Activated naive CD8-positive, alpha-beta T cell treated with anti-CD3 and anti-CD28 coated beads for 36 hours (primary cell): Measurements from ENCODE around the gene TGFBR2. TPM values are rescaled to one million over a fixed set of nuclear protein-coding genes. Genes with fewer than 3 reads are reported as not detected.

Experiments
- DNase-seq: peaks from one replicate; pipeline ENCODE4 v3.0.0; 2021
- H3K27ac Mint-ChIP-seq: one replicate; pipeline ENCODE4 v1.8.0; 2022; ENCODE audit warnings: mild to moderate bottlenecking, moderate library complexity, mixed read lengths
- H3K27me3 Mint-ChIP-seq: one replicate; pipeline ENCODE4 v1.8.0; 2022; ENCODE audit warnings: mild to moderate bottlenecking, mixed read lengths
- H3K36me3 Mint-ChIP-seq: one replicate; pipeline ENCODE4 v1.8.0; 2021; ENCODE audit warnings: mild to moderate bottlenecking, mixed read lengths
- H3K4me1 Mint-ChIP-seq: one replicate; pipeline ENCODE4 v1.8.0; 2021; ENCODE audit warnings: mixed read lengths
- H3K4me3 Mint-ChIP-seq: one replicate; pipeline ENCODE4 v1.8.0; 2022; ENCODE audit warnings: mild to moderate bottlenecking, moderate library complexity, mixed read lengths
- H3K9me3 Mint-ChIP-seq: one replicate; pipeline ENCODE4 v1.8.0; 2022; ENCODE audit warnings: mixed read lengths
- total RNA-seq, 2 experiments: library from RNA; stranded (reverse); gene quantifications; one replicate each; pipeline ENCODE4 v1.2.3, GENCODE V29; 2021

TGFBR2 gene
- total RNA-seq, 2 experiments from 2014 or later = 64.1 to 65.1 TPM

DNA sequence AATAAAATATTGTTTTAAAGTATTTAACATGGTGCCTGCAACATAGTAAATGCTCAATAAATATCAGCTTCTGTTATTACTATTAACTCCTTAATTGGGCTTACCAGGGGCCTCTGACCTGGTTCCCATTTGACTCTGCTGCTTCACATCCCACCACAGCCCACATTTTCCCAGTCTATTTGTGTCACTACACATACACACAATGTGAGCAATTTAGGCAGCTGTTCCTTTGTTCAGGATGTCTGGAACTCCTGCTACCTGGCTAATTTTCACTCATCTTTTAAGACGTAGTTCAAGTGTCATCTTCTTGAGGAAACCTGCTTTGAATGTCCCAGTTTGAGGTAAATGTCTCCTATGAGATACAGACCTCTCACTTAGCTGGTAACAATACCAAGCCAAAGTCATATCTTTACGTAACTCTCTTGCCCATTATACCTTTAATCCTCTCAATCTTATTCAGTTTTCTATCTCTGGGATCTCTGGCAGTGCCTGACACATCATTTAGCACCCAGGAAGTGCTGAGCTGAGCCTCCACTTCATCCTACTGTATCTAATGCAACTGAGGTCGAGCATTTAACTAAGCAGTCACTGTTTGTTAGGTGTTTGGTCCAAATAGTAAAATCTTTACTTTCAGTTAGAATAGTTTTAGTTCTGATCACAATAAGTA is 4.4 kb downstream of the TGFBR2 start:
- H3K4me1 Mint-ChIP-seq = peaks cover 55% of the 10 kb centered on the region
- no peak for DNase-seq
- H3K4me3 Mint-ChIP-seq = peak overlapping the region; percentile 96
- H3K36me3 Mint-ChIP-seq = peaks cover 75% of the 10 kb centered on the region
- H3K9me3 Mint-ChIP-seq = no peaks in the 10 kb centered on the region
- H3K27ac Mint-ChIP-seq = peak overlapping the region; percentile 88
- no peaks in the 10 kb centered on the region for H3K27me3 Mint-ChIP-seq

DNA sequence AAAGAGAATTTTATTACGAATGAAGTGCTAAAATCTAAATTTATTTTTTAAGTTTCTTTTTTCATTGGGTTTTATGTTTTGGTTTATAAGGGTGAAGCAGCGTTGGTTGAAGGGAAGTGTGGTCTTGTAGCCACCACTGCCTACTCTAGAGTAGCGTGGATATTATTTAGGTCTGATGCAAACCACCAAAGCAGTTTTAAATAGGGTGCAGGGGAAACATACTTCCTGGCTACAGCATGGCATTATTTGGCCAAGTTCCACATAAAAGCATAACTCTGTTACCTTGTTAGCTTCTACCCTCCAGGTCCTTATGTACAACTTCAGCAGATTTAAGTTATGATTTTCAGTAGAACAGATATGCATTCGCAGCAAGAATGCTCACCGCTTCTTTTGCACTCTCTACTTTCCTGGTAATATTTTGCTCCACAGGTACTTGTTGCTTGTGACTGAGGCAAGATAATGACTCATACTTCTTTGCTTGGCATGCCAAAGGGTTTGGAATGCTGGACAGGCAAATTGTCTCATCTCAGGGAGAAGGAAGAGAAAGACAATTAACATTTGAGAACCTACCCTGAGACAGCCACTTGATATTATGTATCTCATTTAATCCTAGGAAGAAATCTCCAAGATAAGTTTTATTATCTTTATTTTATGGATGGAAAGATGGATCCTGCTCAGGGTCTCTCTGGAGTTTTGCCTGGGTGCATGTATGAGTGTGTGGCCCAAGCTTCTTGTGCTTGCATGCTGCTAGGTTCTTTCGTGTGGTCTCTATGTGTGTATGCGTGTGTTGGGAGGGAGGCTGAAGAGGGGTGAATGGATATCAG is 5.4 kb downstream of the TGFBR2 start:
- Mint-ChIP-seq H3K27me3 (no peaks in the 10 kb centered on the region), H3K4me1 (peaks cover 59% of the 10 kb centered on the region), H3K36me3 (peaks cover 84% of the 10 kb centered on the region), H3K4me3 (peak overlapping the region; percentile 96), H3K27ac (peak overlapping the region; percentile 88), H3K9me3 (no peaks in the 10 kb centered on the region)
- DNase-seq = no peak

DNA sequence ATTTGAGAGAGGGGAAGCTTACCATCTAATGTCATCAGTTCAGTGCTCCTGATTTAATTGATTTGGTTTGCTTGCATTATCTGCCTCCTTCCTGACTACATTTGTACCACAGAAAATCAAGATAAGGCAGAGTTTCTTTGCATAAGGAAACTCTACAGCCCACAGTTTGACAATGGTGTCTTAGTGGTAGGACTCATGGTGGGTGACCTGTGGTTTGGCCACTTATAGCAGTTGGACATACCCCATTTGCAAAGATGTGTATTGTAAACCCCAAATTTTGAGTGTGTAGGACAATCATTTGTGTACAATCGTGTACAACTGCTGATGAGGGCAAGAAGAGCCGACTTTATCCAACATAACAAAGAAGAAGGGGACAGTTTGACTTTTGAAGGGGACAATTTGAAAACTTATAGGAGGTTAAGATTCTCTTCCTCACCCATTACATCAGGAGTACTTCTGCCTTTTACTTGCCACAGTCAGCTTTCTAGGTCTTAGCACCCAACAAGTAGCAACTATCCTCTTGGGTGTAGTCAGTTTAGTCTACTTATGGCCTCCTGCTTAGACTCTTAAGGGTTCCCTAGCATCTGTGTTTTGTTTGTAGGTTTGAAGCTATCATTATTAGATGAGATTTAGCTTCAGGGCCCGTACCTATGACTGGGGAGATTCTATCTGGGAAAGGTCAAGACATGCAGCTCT is 6.2 kb downstream of the TGFBR2 start:
- Mint-ChIP-seq H3K36me3 (peaks cover 87% of the 10 kb centered on the region), H3K9me3 (no peaks in the 10 kb centered on the region), H3K4me1 (peaks cover 65% of the 10 kb centered on the region), H3K4me3 (peak overlapping the region; percentile 96), H3K27me3 (no peaks in the 10 kb centered on the region), H3K27ac (peak overlapping the region; percentile 88)
- DNase-seq = no peak

DNA sequence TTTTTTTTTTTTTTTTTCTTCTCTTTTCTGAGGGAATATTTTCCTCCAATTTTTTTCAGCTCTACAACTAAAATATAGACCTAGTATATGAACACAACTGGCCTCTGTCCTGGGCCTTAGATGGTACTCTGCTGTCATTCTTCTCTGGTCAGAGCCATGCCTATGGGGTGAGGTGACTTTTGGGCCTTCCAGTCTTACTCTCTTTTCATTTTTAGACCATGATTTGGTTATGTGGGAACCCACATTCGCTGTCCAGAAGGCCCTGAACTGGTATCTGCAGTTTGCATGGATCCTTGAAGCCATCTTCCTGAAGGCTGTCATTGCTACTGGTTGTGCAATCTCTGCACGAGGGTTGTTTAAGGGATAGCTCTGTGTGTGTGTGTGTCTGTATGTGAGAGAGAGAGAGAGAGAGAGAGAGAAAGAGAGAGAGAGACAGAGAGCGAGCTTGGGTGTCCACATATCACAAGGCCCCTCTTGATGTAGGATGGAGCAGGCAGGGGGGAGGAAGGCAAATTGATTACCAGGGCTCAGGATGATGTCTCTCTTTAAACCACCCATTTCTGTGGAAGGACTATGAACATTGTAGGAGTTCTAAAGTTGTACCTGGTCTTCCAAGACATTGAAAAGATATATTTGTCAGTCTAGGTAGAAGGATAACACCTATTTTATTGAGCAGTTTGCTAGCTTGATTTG is 6.9 kb downstream of the TGFBR2 start:
- DNase-seq = no peak
- Mint-ChIP-seq H3K4me1 (peaks cover 72% of the 10 kb centered on the region), H3K27me3 (no peaks in the 10 kb centered on the region), H3K4me3 (peak overlapping the region; percentile 96), H3K36me3 (peaks cover 88% of the 10 kb centered on the region), H3K27ac (peak overlapping the region; percentile 88), H3K9me3 (no peaks in the 10 kb centered on the region)

DNA sequence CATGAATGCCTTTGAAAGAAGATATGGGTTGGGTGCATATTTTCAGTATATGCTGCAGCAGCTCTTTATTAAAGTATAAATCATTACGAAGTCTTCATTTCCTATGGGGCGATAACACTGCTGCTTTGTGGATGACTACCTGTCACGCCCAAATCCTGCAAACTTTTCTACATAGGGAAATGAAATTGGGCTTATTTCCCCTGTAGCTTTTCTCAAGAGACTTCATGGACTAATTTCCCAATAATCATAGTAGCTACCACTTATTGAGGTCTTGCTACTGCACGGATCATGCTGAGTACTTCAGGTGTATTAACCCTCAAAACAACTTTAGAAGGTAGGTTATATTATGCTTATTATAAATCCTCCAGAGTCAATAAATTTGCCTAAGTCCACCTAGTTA is 8.0 kb downstream of the TGFBR2 start:
- DNase-seq = no peak
- Mint-ChIP-seq H3K27ac (peak overlapping the region; percentile 88), H3K36me3 (peaks cover 88% of the 10 kb centered on the region), H3K4me1 (peaks cover 81% of the 10 kb centered on the region), H3K27me3 (no peaks in the 10 kb centered on the region), H3K9me3 (no peaks in the 10 kb centered on the region), H3K4me3 (peak overlapping the region; percentile 96)

DNA sequence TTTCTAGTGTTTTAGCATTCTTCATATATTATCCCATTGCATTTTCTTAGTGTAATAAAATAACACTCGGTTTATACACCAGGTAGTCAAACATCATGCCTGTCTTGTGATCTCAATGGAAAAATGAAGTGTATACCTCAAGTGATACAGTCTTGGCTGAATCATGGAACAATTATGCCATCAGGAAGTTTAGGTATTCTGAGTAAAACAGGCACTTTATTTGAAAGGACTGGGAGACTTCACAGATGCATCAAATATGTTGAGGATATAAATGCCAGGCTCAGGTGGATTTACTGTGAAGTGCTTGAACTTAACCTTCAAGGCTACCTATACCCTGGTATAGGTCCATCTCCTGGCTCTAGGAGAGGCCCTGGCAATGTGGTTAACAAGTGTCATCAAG is 8.5 kb downstream of the TGFBR2 start:
- H3K9me3 Mint-ChIP-seq = peaks cover 3% of the 10 kb centered on the region
- H3K36me3 Mint-ChIP-seq = peaks cover 88% of the 10 kb centered on the region
- DNase-seq = no peak
- peak overlapping the region; percentile 88 for H3K27ac Mint-ChIP-seq
- peak overlapping the region; percentile 96 for H3K4me3 Mint-ChIP-seq
- peaks cover 81% of the 10 kb centered on the region for H3K4me1 Mint-ChIP-seq
- H3K27me3 Mint-ChIP-seq = no peaks in the 10 kb centered on the region

DNA sequence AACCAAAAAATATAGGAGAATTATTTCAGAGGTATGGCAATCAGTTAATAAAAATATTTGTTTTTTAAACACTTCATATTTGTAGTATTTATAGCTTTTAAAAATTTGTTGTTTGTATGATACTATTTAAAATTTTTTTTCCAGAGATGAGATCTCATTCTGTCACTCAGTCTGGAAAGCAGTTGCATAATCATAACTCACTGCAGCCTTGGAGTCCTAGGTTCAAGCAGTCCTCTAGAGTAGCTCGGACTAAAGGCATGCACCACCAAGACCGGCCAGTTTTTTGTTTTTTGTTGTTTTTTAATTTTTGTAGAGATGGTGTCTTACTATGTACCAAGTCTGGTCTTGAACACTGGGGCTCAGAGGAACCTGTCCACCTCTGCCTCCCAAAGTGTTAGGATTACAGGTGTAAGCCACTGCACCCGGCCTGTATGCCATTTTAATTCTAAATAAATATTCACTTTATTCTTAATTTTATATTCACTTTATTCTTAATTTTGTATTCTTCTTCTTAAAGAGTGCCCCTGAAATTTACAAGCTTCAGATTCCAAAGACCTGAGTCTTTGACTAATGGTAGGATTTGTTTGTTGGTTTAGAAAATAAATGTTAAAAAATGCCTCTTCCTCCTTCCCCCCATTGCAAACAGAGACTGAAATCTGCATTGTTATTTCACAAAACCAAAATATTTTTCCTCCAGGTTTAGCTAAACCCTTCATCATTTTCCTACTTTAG is 9.4 kb downstream of the TGFBR2 start:
- DNase-seq = no peak
- Mint-ChIP-seq H3K27ac (peak overlapping the region; percentile 95), H3K36me3 (peaks cover 89% of the 10 kb centered on the region), H3K27me3 (no peaks in the 10 kb centered on the region), H3K9me3 (peaks cover 3% of the 10 kb centered on the region), H3K4me1 (peaks cover 82% of the 10 kb centered on the region), H3K4me3 (peak overlapping the region; percentile 96)

DNA sequence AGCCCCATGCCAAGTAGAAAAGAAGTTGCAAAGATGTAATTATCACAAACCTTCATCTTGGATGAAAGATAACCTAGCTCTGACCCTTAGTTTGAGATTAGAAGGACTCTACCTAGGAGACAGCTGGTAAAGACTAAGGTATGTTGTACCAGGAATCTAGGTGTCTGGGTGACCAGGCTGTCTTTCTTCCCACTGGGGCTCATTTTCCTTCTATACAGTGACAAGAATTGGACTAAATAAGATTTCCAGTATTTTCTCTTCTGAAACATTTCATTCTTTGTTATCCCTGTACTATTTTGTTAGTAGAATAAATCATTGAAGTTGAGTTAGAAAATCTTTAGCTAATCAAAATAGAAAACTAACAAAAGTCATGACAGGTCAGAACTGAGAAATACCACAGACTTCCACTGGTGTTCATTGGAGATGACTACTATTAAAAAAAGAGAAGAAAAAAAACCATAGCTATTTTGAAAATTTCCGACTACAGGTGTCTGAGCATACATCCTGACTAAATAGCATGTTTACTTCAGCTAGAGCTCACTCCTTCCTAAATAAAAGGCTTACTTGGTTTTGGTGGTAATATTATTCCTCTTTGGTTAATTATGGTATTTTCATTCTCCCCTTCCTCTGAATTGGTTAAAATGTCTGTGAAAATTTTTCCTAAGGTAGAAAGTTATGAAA is 10.1 kb downstream of the TGFBR2 start:
- H3K4me3 Mint-ChIP-seq = peak overlapping the region; percentile 80

DNA sequence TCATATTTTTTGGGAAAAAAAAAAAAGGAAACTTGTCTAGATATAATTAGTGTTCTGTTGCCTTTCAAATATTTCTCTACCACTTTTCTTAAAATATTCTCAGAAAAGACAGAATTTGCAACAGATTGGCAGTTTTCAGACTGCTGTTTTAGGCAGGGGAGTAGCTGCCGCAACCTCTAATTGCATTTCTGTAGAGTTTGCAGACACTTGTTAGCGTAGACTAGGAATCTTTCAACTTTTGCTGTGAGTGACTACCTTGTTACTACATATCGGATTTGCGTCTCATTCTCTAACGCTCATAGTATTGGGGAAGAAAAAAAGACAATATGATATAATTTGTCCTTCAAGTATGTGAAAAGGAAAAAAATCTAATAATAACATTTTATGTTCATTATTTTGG is 10.7 kb downstream of the TGFBR2 start:
- H3K4me3 Mint-ChIP-seq = peak overlapping the region; percentile 80
- H3K27ac Mint-ChIP-seq = peak overlapping the region; percentile 95
- H3K9me3 Mint-ChIP-seq = peaks cover 3% of the 10 kb centered on the region
- no peaks in the 10 kb centered on the region for H3K27me3 Mint-ChIP-seq
- no peak for DNase-seq
- peaks cover 88% of the 10 kb centered on the region for H3K36me3 Mint-ChIP-seq
- peaks cover 86% of the 10 kb centered on the region for H3K4me1 Mint-ChIP-seq

More for the DNA sequence above, 10.1 kb downstream of the TGFBR2 start:
- Mint-ChIP-seq H3K4me1 (peaks cover 85% of the 10 kb centered on the region), H3K36me3 (peaks cover 88% of the 10 kb centered on the region), H3K9me3 (peaks cover 3% of the 10 kb centered on the region), H3K27ac (peak overlapping the region; percentile 95), H3K27me3 (no peaks in the 10 kb centered on the region)
- DNase-seq = no peak

DNA sequence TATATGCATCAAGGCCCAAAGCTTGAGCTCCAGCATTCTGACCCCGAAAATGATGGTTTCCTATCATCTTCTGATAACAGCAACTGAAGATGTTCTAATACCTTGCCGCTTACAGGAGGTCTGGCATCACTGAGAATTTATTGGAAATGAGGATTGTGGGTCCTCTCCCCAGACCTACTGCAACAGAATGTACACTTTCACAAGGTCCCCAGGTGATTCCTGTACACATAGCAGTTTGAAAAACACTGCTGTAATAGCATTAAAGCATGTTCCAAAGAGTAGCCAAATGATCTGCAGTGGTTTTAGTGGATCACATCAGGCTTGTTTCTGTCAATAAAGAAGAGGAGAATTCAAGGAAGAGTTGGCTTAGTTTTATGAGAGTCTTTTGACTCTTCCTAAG is 11.3 kb downstream of the TGFBR2 start:
- peak overlapping the region; percentile 79 for H3K4me3 Mint-ChIP-seq
- peaks cover 87% of the 10 kb centered on the region for H3K4me1 Mint-ChIP-seq
- no peak for DNase-seq
- no peaks in the 10 kb centered on the region for H3K27me3 Mint-ChIP-seq
- H3K27ac Mint-ChIP-seq = peak overlapping the region; percentile 99
- peaks cover 88% of the 10 kb centered on the region for H3K36me3 Mint-ChIP-seq
- H3K9me3 Mint-ChIP-seq = peaks cover 3% of the 10 kb centered on the region

DNA sequence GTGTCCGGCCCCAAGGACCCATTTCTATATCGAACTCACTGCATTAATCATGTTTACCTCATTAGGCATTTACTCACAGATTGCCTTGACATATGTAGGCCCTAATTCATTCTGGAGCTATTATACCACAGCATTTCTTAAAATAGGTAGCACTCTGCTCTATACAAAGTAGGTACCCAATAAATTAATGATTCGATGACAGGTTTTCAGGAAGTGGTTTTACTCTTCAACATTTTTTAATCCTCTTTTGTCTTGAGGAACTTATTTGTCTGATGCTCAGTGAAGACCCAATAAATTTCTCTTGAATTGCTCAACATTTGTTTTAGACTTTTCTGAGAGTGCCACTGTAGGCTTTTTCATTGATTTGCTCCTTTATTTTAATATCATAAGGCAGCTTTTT is 12.1 kb downstream of the TGFBR2 start:
- peaks cover 86% of the 10 kb centered on the region for H3K4me1 Mint-ChIP-seq
- peak overlapping the region; percentile 79 for H3K4me3 Mint-ChIP-seq
- peaks cover 4% of the 10 kb centered on the region for H3K9me3 Mint-ChIP-seq
- no peak for DNase-seq
- H3K27ac Mint-ChIP-seq = peak overlapping the region; percentile 99
- H3K27me3 Mint-ChIP-seq = no peaks in the 10 kb centered on the region
- peaks cover 90% of the 10 kb centered on the region for H3K36me3 Mint-ChIP-seq

DNA sequence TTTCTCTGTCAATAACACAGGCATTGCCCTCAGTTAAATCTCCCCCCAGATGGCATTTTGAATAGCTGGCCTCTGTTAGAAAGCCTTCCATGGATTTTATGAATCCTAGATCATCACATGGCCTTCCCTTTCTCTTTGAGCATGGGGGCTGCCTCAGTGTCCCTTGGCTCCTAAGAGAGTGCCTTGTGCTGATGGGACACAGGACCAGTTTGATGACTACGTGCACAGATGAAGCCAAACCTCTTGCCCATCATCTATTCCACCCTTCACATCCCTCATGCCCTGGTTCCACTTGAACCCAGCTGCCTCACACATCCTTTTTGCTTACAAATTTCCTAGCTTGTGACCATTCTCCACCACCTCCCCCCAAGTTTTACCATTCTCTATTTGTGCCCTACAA is 12.9 kb downstream of the TGFBR2 start:
- Mint-ChIP-seq H3K4me1 (peaks cover 91% of the 10 kb centered on the region), H3K4me3 (peak overlapping the region; percentile 79), H3K36me3 (peaks cover 92% of the 10 kb centered on the region), H3K9me3 (peaks cover 6% of the 10 kb centered on the region), H3K27me3 (no peaks in the 10 kb centered on the region), H3K27ac (peak overlapping the region; percentile 99)
- no peak for DNase-seq

DNA sequence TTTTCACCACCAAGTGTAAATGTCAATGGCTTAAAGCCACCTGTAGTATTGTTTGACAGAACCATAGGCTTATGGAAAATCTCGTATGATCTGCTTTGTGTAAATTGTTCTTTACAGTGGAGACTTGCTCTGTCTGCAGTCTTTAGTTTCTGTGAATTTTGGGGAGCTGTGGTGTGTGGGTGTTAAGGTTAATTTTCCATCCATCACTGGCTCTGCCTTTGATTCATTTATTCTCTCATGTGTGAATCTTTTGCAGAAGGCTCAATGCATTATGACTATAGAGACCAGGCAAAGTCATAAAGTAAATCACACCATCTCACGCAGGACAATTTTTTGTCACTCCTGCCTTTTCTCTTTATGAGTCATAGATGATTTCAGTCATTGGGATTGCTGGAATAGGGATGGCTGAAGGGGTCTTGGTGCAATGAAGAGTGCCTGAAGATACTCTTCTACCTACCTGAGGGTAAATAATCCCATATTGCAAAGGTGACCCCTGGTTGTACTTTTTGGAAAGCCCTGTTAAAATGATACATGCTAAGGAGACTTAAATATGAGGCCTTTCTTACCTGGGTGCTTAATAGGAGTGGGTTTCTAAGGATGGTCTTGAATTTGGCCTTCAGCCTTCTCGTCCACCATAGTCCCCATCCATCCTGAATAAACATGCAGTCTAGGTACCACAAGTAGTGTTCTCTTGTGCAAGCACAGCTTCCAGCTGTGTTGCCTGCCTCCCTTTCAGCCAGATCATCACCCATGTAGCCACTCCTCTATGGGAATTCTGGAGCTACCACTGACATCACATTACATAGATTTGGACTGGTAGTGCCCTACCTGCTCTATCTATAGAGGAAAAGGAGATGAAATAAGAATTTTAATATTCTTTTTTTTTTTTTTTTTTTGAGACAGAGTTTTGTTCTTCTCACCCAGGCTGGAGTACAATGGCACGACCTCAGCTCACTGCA is 14.3 kb downstream of the TGFBR2 start:
- Mint-ChIP-seq H3K4me1 (peaks cover 88% of the 10 kb centered on the region), H3K27ac (peak overlapping the region; percentile 99), H3K4me3 (peak overlapping the region; percentile 79), H3K9me3 (peaks cover 6% of the 10 kb centered on the region), H3K27me3 (no peaks in the 10 kb centered on the region), H3K36me3 (peaks cover 90% of the 10 kb centered on the region)
- DNase-seq = peak; percentile 52
